Gastroesophageal sphincter (tissue), 4 donors: ENCODE measurements around the gene SKOR2. TPM values are rescaled to one million over a fixed set of nuclear protein-coding genes. Genes with fewer than 3 reads are reported as not detected.

ENCODE experiments used
- ATAC-seq: fragments of 150-250 bp; one replicate; pipeline ENCODE4 v1.9.1; 2016; ENCODE audit warnings: mild to moderate bottlenecking, moderate library complexity
- H3K27ac ChIP-seq, 4 donors: fragments of 200-600 bp; sonication (generic) in 3 of 4; 1 replicate in 3 of 4; 2 replicates in 1 of 4; pipeline ENCODE4 v1.5.1; 2016 to 2019
- H3K27me3 ChIP-seq: fragments of 200-600 bp; sonication (generic); one replicate; pipeline ENCODE4 v1.5.1; 2019
- H3K36me3 ChIP-seq, 2 donors: fragments of 200-600 bp; sonication (generic); one replicate each; pipeline ENCODE4 v1.5.1; 2019; ENCODE audit warnings: control low read depth in 1 of 2
- H3K4me1 ChIP-seq, 3 donors: fragments of 200-600 bp; sonication (generic); 1 replicate in 2 of 3; 2 replicates in 1 of 3; pipeline ENCODE4 v1.5.1; 2016 to 2019; ENCODE audit warnings: control low read depth in 2 of 3
- H3K4me3 ChIP-seq, 2 donors: fragments of 200-600 bp; sonication (generic); one replicate each; pipeline ENCODE4 v1.5.1; 2019; ENCODE audit warnings: mild to moderate bottlenecking in 1 of 2, moderate library complexity in 1 of 2
- H3K9me3 ChIP-seq, 3 donors: fragments of 200-600 bp; sonication (generic); one replicate each; pipeline ENCODE4 v1.5.1; 2017 to 2019; ENCODE audit warnings: control low read depth in 2 of 3
- EP300 ChIP-seq: sonication (generic); formaldehyde crosslinking; IDR thresholded peaks from one replicate; pipeline ENCODE4 v1.6.1; 2017; ENCODE audit warnings: antibody characterized with exemption, mild to moderate bottlenecking
- POLR2A ChIP-seq, 2 donors: fragments of 450-650 bp; IDR thresholded peaks; one replicate each; pipeline ENCODE4 v1.6.1; 2017; ENCODE audit warnings: antibody characterized with exemption in 2 of 2, mild to moderate bottlenecking in 2 of 2, moderate library complexity in 1 of 2
- POLR2AphosphoS5 ChIP-seq: sonication (generic); formaldehyde crosslinking; IDR thresholded peaks from one replicate; pipeline ENCODE4 v1.6.1; 2017; ENCODE audit warnings: antibody characterized with exemption
- WGBS, 2 donors: methylation state at CpG; one replicate each; pipeline ENCODE4 v1.1.5; 2018; ENCODE audit warnings: low coverage in 1 of 2; 5-methylcytosine and 5-hydroxymethylcytosine counted together
- total RNA-seq, 4 donors: library from RNA; depleted of rRNA; stranded (reverse); fragments of >200 nt; gene quantifications; one replicate each; pipeline ENCODE4 v1.1.0, GENCODE V29; 2016
- TF ChIP-seq, protein P1 (sequence below), 4 experiments: fragments of 200-600 bp in 2 of 4; fragments of 450-650 bp in 2 of 4; sonication (generic) in 1 of 4; IDR thresholded peaks; one replicate each; pipeline ENCODE4 v1.5.1; 2017 to 2019; ENCODE audit warnings: antibody characterized with exemption in 4 of 4, mild to moderate bottlenecking in 2 of 4, moderate library complexity in 2 of 4

Gene SKOR2
- total RNA-seq, 4 donors from 2014 or later: not detected

DNA sequence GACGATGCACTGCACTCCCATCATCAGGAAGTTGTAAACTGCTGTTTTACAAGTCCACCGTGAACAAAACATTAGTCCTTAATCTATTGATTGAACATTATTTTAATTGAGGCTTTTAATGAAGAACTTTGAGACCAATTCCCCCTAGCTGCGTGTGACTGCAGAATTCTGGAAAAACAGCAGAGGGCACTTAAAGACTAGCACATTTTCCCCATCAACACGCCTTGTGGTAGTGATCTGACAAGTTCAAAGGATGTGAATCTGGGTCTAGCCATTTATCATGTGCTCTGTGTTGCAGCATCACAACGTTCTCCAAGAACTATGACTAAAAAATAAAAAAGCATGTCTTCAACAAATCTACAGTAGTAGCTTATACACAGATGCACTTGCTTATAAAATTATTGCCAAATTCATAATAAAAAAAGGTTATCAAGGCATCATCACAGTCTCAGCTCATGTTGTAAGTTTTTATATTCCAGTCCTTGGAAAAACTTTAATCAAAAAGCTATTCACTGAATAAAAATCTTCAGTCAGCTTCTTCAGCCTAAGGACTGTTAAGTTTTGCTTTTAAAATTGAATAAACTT, 35.8 kb downstream of the SKOR2 start:
- no peaks in the 10 kb centered on the region for H3K4me1 ChIP-seq
- TF ChIP-seq, protein P1, sequence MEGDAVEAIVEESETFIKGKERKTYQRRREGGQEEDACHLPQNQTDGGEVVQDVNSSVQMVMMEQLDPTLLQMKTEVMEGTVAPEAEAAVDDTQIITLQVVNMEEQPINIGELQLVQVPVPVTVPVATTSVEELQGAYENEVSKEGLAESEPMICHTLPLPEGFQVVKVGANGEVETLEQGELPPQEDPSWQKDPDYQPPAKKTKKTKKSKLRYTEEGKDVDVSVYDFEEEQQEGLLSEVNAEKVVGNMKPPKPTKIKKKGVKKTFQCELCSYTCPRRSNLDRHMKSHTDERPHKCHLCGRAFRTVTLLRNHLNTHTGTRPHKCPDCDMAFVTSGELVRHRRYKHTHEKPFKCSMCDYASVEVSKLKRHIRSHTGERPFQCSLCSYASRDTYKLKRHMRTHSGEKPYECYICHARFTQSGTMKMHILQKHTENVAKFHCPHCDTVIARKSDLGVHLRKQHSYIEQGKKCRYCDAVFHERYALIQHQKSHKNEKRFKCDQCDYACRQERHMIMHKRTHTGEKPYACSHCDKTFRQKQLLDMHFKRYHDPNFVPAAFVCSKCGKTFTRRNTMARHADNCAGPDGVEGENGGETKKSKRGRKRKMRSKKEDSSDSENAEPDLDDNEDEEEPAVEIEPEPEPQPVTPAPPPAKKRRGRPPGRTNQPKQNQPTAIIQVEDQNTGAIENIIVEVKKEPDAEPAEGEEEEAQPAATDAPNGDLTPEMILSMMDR (IDR thresholded peaks at IDR 0.05): peak in 2 of 4 experiments; percentile 34 to 52
- TF ChIP-seq POLR2AphosphoS5: no peak
- H3K4me3 ChIP-seq: no peak overlapping the region
- WGBS, 2 donors: 0 to 1% methylated on average over 5 of the region's 5 CpGs
- H3K36me3 ChIP-seq: no peaks in the 10 kb centered on the region
- ATAC-seq: no peak
- H3K27me3 ChIP-seq: peaks cover 38% of the 10 kb centered on the region
- no peak overlapping the region for H3K27ac ChIP-seq
- no peaks in the 10 kb centered on the region for H3K9me3 ChIP-seq

GRCh38 chr18:47209171-47209570, 42.3 kb downstream of the SKOR2 start:
- WGBS, 2 donors: 70 to 77% methylated on average over 1 of the region's 1 CpG
- Histone ChIP-seq H3K27ac (no peak overlapping the region), H3K27me3 (peaks cover 22% of the 10 kb centered on the region), H3K36me3 (no peaks in the 10 kb centered on the region), H3K4me1 (no peaks in the 10 kb centered on the region), H3K9me3 (no peaks in the 10 kb centered on the region), H3K4me3 (no peak overlapping the region)
- no peak for ATAC-seq
- TF ChIP-seq EP300 (no peak), POLR2A (IDR thresholded peaks at IDR 0.05) (no peak), POLR2AphosphoS5 (no peak)
- TF ChIP-seq, protein P1 (IDR thresholded peaks at IDR 0.05): no peak

DNA sequence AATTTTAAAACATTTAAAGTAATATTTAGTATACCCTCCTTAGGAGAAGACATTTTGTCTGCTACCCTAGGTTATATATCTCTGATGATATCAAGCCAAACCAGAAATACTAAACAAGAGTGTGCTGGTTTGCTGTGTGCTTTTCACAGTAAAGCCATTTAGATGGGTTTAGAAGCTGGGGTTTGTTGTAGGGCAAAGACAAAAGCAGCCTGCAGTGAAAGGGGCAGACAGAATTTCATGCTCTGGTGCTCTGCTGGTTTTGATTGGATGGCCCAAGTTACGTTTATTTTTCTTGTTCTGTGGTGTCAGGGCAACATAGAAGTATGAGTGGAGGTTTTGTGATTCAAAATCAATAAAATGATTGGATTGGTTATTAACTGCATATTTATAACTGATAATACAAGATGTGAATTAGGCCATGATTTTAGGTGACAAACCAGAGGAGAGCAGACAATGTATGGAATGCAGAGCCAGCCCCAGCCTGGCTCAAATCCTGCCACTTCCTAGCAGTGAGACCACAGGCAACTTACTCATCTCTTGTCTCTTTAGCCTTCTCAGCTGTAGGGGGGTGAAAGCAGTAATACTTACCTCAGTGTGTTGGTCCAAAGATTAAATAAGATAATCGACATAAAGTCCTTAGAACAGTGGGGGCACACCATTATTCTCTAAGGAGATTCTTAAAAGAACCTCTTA, 44.4 kb downstream of the SKOR2 start:
- H3K9me3 ChIP-seq: no peaks in the 10 kb centered on the region
- H3K27me3 ChIP-seq: peaks cover 8% of the 10 kb centered on the region
- no peak for TF ChIP-seq POLR2AphosphoS5
- no peak for TF ChIP-seq POLR2A (IDR thresholded peaks at IDR 0.05)
- TF ChIP-seq EP300: no peak
- TF ChIP-seq, protein P1 (IDR thresholded peaks at IDR 0.05): no peak
- 45 to 74% methylated on average over 2 of the region's 2 CpGs for WGBS, 2 donors
- no peak for ATAC-seq
- H3K36me3 ChIP-seq: no peaks in the 10 kb centered on the region
- no peak overlapping the region for H3K27ac ChIP-seq
- no peak overlapping the region for H3K4me3 ChIP-seq
- H3K4me1 ChIP-seq: no peaks in the 10 kb centered on the region

GRCh38 chr18:47204908-47205522, 46.4 kb downstream of the SKOR2 start:
- no peaks in the 10 kb centered on the region for H3K36me3 ChIP-seq
- no peak overlapping the region for H3K27ac ChIP-seq
- TF ChIP-seq, protein P1 (IDR thresholded peaks at IDR 0.05): peak; percentile 44 to 80 (median 59)
- no peak for TF ChIP-seq EP300
- 25 to 51% methylated on average over 3 of the region's 3 CpGs for WGBS, 2 donors
- no peaks in the 10 kb centered on the region for H3K9me3 ChIP-seq
- H3K27me3 ChIP-seq: peaks cover 7% of the 10 kb centered on the region
- no peaks in the 10 kb centered on the region for H3K4me1 ChIP-seq
- ATAC-seq: no peak
- no peak overlapping the region for H3K4me3 ChIP-seq
